ENCODE data around the gene MYO1F.
A peak's percentile ranks its signal among the peaks of the same experiment; 100 is the strongest.
"Not testable (repeated sequence)": the region's sequence is repeated elsewhere in the genome, so short reads cannot be mapped to it uniquely, and the experiment has no call there.

MYO1F gene

DNA sequence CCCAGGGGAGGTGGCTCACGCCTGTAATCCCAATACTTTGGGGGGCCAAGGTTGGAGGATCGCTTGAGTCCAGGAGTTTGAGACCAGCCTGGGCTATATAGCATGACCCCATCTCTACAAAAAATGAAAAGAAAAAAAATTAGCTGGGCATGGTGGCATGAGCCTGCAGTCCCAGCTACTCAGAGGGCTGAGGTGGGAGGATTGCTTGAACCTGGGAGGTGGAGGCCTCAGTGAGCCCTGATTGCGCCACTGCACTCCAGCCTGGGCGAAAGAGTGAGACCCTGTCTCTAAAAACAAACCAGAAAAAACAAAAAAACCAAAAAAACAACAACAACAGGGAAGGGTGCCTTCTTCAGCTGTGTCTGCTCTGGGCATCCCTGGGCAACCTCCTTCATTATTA, 499 bp upstream of the MYO1F start:
- no peak overlapping the region for H3K9ac ChIP-seq (ENCODE audit: low read depth, low read length)
- H3K4me3 ChIP-seq (ENCODE audit: low read depth in 1 of 2, low read length in 2 of 2) = no peak overlapping the region
- no peak for DNase-seq
- H3K4me2 ChIP-seq (ENCODE audit: insufficient read depth, low read length) = no peak overlapping the region
- no peak overlapping the region for H3K27ac ChIP-seq (ENCODE audit: low read length)
- TF ChIP-seq, protein P1, sequence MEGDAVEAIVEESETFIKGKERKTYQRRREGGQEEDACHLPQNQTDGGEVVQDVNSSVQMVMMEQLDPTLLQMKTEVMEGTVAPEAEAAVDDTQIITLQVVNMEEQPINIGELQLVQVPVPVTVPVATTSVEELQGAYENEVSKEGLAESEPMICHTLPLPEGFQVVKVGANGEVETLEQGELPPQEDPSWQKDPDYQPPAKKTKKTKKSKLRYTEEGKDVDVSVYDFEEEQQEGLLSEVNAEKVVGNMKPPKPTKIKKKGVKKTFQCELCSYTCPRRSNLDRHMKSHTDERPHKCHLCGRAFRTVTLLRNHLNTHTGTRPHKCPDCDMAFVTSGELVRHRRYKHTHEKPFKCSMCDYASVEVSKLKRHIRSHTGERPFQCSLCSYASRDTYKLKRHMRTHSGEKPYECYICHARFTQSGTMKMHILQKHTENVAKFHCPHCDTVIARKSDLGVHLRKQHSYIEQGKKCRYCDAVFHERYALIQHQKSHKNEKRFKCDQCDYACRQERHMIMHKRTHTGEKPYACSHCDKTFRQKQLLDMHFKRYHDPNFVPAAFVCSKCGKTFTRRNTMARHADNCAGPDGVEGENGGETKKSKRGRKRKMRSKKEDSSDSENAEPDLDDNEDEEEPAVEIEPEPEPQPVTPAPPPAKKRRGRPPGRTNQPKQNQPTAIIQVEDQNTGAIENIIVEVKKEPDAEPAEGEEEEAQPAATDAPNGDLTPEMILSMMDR (IDR thresholded peaks at IDR 0.05; ENCODE audit: borderline replicate concordance, extremely low read depth, low read length, poor library complexity, severe bottlenecking) = no peak
- TF ChIP-seq EZH2 (IDR thresholded peaks at IDR 0.05; ENCODE audit: borderline replicate concordance, low read depth, low read length, severe bottlenecking) = no peak
- no peak for ATAC-seq (ENCODE audit: insufficient read depth, low read depth)
- H4K20me1 ChIP-seq (ENCODE audit: insufficient read depth, low read length) = no peaks in the 10 kb centered on the region; the same call in 1 of the 2 replicates
- no peaks in the 10 kb centered on the region for H3K79me2 ChIP-seq (ENCODE audit: insufficient read depth, low read length)
- H3K9me3 ChIP-seq (ENCODE audit: insufficient read depth, low read length, severe bottlenecking) = no peaks in the 10 kb centered on the region
- H2AFZ ChIP-seq (ENCODE audit: low read depth, low read length) = no peak overlapping the region
- no peaks in the 10 kb centered on the region for H3K36me3 ChIP-seq (ENCODE audit: insufficient read depth, low read length)
- peaks cover 5% of the 10 kb centered on the region for H3K27me3 ChIP-seq (ENCODE audit: insufficient read depth, low read length, poor library complexity)
- H3K4me1 ChIP-seq (ENCODE audit: insufficient read depth, low read length) = peaks cover 18% of the 10 kb centered on the region

DNA sequence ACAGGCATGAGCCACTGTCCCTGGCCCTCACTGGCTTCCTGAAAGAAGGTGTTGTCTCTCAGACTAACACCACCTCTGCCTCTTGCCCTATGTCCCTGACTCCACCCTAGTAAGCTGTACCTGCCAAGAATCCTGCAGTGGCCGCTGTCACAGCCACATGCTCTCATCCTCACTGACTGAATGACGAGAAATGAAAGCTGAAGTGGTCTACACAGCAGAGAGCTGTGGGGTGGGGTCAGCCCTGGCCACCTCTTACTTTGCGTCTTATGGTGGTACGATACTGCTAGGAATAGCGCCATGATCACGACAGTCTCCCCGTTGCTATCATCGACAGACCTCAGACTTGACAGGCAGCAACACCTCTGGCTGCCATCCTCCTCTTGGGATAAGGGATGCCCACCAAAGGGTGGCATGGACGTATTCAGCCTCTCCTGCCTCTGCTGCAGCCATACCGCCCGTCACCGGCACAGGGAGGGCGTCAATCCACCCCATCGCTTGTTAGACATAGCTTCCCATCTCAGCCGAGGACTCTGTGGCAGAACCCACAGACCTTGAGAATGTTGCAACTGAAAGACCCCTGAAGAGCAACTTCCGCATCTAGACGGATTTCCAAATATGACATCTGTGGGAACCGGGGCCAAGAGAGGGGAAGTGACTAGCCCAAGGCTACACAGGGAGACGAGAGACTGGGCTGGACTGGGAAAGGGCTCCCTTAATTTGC, 809 bp downstream of the MYO1F start:
- no peaks in the 10 kb centered on the region; the same call in 1 of the 2 replicates for H4K20me1 ChIP-seq (ENCODE audit: insufficient read depth, low read length)
- no peak overlapping the region for H3K27ac ChIP-seq (ENCODE audit: low read length)
- H3K4me1 ChIP-seq (ENCODE audit: insufficient read depth, low read length) = peaks cover 21% of the 10 kb centered on the region
- no peaks in the 10 kb centered on the region for H3K36me3 ChIP-seq (ENCODE audit: insufficient read depth, low read length)
- peaks cover 5% of the 10 kb centered on the region for H3K27me3 ChIP-seq (ENCODE audit: insufficient read depth, low read length, poor library complexity)
- no peak for DNase-seq
- H3K4me3 ChIP-seq (ENCODE audit: low read depth in 1 of 2, low read length in 2 of 2) = no peak overlapping the region
- no peak overlapping the region for H3K9ac ChIP-seq (ENCODE audit: low read depth, low read length)
- ATAC-seq (ENCODE audit: insufficient read depth, low read depth) = no peak
- no peaks in the 10 kb centered on the region for H3K9me3 ChIP-seq (ENCODE audit: insufficient read depth, low read length, severe bottlenecking)
- H2AFZ ChIP-seq (ENCODE audit: low read depth, low read length) = no peak overlapping the region
- no peak for TF ChIP-seq EZH2 (IDR thresholded peaks at IDR 0.05; ENCODE audit: borderline replicate concordance, low read depth, low read length, severe bottlenecking)
- TF ChIP-seq, protein P1 (IDR thresholded peaks at IDR 0.05; ENCODE audit: borderline replicate concordance, extremely low read depth, low read length, poor library complexity, severe bottlenecking) = no peak
- H3K79me2 ChIP-seq (ENCODE audit: insufficient read depth, low read length) = no peaks in the 10 kb centered on the region
- no peak overlapping the region for H3K4me2 ChIP-seq (ENCODE audit: insufficient read depth, low read length)

DNA sequence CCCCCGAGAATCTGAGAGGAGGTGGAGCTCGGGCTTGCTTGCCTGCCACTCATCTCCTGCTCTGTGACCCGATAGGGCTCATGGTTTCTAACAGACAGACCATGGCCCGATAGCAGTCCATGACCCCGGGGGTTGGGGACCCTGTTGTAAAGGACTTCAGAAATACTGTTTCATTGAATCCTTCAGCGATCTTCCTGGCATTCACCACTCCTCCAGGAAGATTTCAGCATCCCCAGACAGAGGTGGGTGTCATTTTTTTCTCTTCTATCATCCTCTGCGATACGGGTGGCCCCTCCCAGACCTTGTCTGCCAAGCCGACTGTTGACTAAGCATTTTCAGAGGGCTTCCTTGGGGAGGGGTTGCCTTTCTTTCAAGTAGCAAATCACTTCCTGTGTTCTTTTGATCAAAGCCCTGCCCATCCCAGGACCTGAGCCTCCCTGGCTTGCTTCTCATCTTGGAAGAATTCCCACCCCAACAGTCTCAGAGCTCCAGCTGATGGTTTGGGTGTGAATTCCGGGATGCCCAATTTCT, 1.7 kb downstream of the MYO1F start:
- H3K27ac ChIP-seq (ENCODE audit: low read length) = no peak overlapping the region
- peak overlapping the region; percentile 40; the same call in 1 of the 2 replicates for H3K4me2 ChIP-seq (ENCODE audit: insufficient read depth, low read length)
- H3K4me1 ChIP-seq (ENCODE audit: insufficient read depth, low read length) = peaks cover 26% of the 10 kb centered on the region
- ATAC-seq (ENCODE audit: insufficient read depth, low read depth) (peak; percentile 59), DNase-seq (peak; percentile 71)
- H3K27me3 ChIP-seq (ENCODE audit: insufficient read depth, low read length, poor library complexity) = peaks cover 5% of the 10 kb centered on the region
- H3K4me3 ChIP-seq (ENCODE audit: low read depth in 1 of 2, low read length in 2 of 2) = no peak overlapping the region
- no peak overlapping the region for H3K9ac ChIP-seq (ENCODE audit: low read depth, low read length)
- H3K9me3 ChIP-seq (ENCODE audit: insufficient read depth, low read length, severe bottlenecking) = no peaks in the 10 kb centered on the region
- no peaks in the 10 kb centered on the region for H3K79me2 ChIP-seq (ENCODE audit: insufficient read depth, low read length)
- TF ChIP-seq EZH2 (IDR thresholded peaks at IDR 0.05; ENCODE audit: borderline replicate concordance, low read depth, low read length, severe bottlenecking) = no peak
- TF ChIP-seq, protein P1 (IDR thresholded peaks at IDR 0.05; ENCODE audit: borderline replicate concordance, extremely low read depth, low read length, poor library complexity, severe bottlenecking) = no peak
- H3K36me3 ChIP-seq (ENCODE audit: insufficient read depth, low read length) = no peaks in the 10 kb centered on the region
- peak overlapping the region; percentile 55; the same call in 1 of the 2 replicates for H2AFZ ChIP-seq (ENCODE audit: low read depth, low read length)
- H4K20me1 ChIP-seq (ENCODE audit: insufficient read depth, low read length) = no peaks in the 10 kb centered on the region; the same call in 1 of the 2 replicates

DNA sequence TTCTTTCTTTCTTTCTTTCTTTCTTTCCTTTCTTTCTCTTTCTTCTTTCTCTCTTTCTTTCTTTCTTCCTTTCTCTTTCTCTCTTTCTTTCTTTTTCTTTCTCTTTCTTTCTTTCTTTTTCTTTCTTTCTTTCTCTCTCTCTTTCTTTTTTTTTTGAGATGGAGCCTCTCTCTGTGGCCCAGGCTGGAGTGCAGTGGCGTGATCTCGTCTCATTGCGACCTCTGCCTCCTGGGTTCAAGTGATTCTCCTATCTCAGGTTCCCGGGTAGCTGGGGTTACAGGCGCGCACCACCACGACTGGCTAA, 2.7 kb downstream of the MYO1F start:
- not testable (repeated sequence) for DNase-seq; H3K27me3 ChIP-seq (ENCODE audit: insufficient read depth, low read length, poor library complexity); H3K4me2 ChIP-seq (ENCODE audit: insufficient read depth, low read length); H3K27ac ChIP-seq (ENCODE audit: low read length); H3K9me3 ChIP-seq (ENCODE audit: insufficient read depth, low read length, severe bottlenecking); ATAC-seq (ENCODE audit: insufficient read depth, low read depth); H3K4me3 ChIP-seq (ENCODE audit: low read depth in 1 of 2, low read length in 2 of 2); H3K79me2 ChIP-seq (ENCODE audit: insufficient read depth, low read length); H3K9ac ChIP-seq (ENCODE audit: low read depth, low read length); H4K20me1 ChIP-seq (ENCODE audit: insufficient read depth, low read length); H3K36me3 ChIP-seq (ENCODE audit: insufficient read depth, low read length); H2AFZ ChIP-seq (ENCODE audit: low read depth, low read length)
- H3K4me1 ChIP-seq (ENCODE audit: insufficient read depth, low read length) = peaks cover 32% of the 10 kb centered on the region

All from DND-41 (cell line).